NCI-H526 treated with DMSO at 0.1 percent for 48 hours (cell line): ENCODE data around the gene TMEM205.
"Not testable (repeated sequence)": the region's sequence is repeated elsewhere in the genome, so short reads cannot be mapped to it uniquely, and the experiment has no call there.

Source experiments
- DNase-seq: peaks from one replicate; lab custom pipeline; 2025; lab: John Stamatoyannopoulos, UW

The TMEM205 gene

GRCh38 chr19:11339254-11340098 is 6.6 kb downstream of the TMEM205 start, which contains the start of gene RAB3D:
RAB3D (minus strand) TSS chr19:11339657; CDS start chr19:11337399, 2,258 bp downstream.
- peak; percentile 21 for DNase-seq

DNA sequence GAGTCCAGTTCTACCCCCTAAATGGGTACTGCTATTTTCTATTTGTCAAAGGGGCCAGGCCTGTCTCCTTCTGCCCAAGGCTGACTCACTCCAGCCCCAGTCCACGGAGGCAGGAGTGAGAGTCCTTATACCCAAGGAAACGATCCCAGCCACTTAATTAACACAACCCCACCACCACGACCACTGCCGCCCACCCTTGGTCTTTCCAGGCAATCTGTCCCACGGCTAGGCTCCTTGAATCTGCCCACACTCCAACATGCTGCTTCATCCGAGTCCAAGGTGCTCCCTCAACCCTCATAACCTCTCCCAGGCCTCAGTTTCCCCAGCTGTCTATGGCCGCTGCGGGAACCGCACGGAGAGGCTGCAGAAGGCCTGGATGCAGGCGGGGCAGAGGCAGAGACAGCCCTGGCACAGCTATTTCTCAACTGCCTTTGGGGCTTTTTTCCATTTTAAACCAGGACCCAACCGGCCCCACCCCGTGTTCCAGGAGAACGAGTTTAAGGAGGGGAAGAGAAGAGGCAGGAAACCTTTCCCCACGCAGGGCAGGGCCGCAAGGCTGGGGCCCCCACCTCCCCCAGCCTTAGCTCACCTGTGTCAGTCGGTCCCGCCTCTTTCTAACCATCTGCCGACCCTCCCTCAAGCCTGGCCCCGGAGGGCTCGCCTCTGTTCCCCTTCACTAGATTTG is 7.4 kb downstream of the TMEM205 start:
- no peak for DNase-seq

GRCh38 chr19:11338121-11338520 is 7.9 kb downstream of the TMEM205 start:
- DNase-seq = no peak

- DNase-seq = no peak
These were observed 9.0 kb downstream of the TMEM205 start for GRCh38 chr19:11337080-11337479.

DNA sequence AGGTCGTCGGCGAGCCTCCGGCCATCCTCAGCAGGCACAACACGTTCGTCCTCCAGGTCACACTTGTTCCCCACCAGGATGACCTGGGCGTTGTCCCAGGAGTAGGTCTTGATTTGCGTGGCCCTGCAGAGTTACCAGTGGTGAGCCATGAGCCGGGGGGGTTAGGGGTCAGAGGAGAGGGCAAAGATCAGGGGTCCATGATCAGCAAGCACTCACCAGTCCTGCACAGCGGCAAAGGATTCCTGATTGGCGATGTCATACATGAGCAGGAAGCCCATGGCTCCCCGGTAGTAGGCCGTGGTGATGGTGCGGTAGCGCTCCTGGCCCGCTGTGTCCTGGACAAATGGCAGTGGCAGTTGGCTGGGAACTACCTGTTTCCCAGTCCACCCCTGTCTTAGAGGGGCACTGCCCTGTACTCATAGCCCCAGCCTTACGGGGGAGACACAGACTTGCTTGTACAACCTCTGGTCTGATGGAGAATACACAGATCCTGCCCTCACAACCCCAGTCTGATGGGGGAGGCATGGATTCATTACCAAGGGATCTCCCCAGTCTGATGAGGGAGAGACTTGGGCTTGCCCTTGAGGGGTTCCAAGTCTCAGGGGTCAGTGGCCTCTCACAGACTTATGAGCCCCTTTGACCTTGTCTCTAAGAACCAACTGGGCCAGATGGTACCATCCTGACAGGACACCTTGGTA is 10.5 kb downstream of the TMEM205 start:
- DNase-seq = no peak

DNA sequence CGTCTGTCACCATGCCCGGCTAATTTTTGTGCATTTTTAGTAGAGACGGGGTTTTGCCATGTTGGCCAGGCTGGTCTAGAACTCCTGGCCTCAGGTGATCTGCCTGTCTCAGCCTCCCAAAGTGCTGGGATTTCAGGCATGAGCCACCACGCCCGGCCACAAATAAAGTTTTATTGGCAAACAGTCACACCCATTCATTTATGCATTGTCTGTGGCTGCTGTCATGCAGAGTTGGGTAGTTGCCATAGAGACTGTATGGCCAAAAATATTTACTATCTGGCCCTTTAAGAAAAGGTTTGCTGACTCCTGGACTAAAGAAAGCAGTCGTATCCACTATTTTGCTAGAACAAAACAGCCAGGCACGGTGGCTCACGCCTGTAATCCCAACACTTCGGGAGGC is 12.2 kb downstream of the TMEM205 start:
- DNase-seq = not testable (repeated sequence)

DNA sequence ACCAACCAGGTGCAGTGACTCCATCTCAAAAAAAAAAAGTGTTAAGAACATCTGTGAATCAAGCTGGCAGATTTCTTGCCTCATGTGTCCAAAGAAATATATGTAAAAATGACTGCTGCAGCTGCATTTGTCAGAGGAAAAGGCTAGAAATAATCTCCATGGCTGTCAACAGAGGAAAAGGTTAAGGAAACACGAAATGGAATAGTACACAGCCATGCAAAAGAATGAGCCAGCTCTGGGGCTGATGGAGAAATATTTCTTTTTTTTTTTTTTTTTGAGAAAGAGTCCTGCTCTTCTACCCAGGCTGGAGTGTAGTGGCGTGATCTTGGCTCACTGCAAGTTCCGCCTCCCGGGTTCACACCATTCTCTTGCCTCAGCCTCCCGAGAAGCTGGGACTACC is 13.2 kb downstream of the TMEM205 start:
- no peak for DNase-seq

DNA sequence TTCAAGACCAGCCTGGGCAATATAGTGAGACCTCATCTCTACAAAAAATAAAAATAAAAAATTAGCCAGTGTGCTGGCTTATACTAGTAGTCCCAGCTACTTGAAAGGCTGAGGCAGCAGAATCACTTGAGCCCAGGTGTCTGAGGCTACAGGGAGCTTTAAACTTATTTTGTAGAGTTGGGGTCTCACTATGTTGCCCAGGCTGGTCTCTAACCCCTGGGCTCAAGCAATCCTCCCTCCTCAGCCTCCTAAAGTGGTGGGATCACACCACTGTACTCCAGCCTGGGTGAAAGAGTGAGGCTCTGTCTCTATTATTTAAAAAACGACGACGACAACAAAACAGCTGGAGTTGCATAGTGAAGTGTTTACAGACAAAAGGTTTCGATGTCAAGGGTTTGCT is 14.6 kb downstream of the TMEM205 start:
- no peak for DNase-seq

GRCh38 chr19:11330127-11330526 is 15.9 kb downstream of the TMEM205 start:
- no peak for DNase-seq

- DNase-seq = no peak
These were observed 20.5 kb downstream of the TMEM205 start for GRCh38 chr19:11325544-11325943.

- no peak for DNase-seq
These were observed 21.2 kb downstream of the TMEM205 start for GRCh38 chr19:11324748-11325389.

- DNase-seq = no peak
These were observed 21.9 kb downstream of the TMEM205 start for GRCh38 chr19:11324079-11324661.

- no peak for DNase-seq
These were observed 22.4 kb downstream of the TMEM205 start for GRCh38 chr19:11323601-11324078.

DNA sequence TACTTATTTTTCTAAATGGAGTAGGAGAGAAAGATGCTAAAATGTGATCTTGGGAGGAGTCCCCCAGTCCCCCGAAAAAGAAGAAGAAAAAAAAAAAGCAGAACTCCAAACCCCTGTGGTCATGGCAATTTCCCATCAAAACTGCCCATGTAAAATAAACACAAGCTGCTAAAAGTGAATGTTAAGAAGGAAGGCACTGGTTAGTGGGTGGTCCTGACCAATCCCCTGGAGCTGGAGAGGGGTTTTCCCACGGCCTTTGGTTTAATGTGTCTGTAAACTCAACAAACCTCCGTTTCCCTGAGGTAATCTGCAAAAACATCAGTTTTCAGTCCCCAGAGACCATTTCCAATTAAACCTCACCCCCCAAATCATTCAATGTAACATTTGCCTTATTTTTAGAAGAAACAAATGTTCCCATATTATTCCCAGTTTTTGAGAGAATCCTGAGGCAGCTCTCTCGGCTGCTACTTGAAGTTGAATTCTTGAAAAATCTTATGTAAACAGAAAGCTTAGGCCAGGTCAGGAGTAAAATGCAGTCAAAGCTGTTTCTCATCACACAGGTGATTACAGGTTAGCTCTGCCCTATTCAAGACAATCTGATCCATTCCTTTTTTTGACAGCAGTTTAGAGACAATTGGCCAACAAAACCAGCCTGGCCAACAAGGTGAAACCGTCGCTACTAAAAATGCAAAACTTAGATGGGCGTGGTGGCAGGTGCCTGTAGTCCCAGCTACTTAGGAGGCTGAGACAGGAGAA is 23.6 kb downstream of the TMEM205 start:
- no peak for DNase-seq

DNA sequence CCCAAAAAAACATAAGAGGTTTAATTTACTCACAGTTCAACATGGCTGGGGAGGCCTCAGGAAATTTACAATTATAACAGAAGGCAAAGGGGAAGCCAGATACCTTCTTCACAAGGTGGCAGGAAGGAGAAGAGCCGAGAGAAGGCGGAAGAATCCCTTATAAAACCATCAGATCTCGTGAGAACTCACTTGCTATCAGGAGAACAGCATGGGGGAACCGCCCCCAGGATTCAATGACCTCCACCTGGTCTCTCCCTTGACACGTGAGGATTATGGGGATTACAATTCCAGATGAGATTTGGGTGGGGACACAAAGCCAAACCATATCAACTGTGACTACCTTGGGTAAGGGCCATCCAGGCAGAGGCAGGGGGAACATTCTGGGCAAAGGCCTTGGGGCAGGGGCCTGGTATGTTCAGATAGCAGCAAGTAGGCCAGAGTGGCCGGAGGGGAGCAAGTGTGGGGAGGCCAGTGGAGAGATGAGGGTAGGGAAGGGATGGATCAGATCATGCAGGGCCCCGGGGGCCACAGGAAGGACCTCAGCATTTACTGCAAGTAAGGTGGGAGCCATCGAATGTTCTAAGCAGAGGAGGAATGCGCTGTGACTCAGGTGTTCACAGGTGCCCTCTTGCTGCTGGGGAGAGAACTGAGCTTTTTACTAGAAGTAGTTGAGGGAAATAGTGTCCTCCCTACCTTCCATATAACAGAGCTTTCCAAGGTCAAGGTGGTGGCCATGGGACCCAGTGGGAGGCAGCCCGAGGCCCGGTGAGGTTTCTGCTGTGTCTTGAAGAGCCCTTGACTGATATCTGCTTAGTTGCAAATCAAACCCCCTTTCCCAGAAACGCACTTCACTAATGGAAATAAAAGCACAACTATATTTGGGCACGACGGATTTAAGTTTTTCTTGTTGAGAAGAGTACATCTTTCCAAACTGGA is 24.6 kb downstream of the TMEM205 start:
- no peak for DNase-seq

DNA sequence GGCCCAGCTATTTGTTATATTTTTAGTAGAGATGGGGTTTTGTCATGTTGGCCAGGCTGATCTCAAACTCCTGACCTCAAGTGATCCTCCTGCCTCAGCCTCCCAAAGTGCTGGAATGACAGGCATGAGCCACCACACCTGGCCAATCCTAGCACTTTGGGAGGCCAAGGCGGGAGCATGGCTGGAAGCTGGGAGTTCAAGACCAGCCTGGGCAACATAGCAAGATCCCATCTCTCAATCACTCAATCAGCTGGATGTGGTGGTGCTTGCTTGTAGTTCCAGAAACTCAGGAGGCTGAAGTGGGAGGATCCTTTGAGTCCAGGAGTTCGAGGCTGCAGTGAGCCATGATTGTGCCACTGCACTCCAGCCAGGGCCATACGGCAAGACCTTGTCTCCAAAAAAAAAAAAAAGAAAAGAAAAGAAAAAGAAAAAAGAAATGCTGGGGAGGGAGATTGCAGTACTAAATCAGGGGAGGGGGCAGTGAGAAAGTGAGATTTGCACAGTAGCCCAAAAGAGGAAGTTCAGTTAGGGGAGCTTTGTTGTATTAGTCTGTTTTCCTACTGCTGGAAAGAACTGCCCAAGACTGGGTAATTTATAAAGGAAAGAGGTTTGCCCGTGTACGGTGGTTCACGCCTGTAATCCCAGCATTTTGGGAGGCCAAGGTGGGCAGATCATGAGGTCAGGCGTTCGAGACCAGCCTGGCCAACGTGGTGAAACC is 25.6 kb downstream of the TMEM205 start:
- DNase-seq = not testable (repeated sequence)

DNA sequence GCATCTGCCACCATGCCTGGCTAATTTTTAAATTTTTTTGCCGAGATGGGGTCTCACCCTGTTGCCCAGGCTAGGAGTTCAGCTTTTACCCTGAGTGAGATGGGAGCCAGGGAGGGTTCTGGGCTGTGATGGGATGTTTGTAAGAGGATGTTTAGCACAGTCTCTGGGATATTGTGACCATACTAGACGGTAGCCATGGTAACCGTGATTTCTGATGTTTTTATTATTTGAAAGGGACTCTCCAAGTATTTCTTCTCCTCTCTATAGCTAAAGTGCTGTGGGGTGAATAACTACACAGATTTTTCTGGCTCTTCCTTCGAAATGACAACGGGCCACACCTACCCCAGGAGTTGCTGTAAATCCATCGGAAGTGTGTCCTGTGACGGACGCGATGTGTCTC is 39.7 kb downstream of the TMEM205 start:
- DNase-seq = no peak

GRCh38 chr19:11304936-11305335 is 41.1 kb downstream of the TMEM205 start:
- DNase-seq = no peak

- DNase-seq = no peak
These were observed 45.3 kb downstream of the TMEM205 start for GRCh38 chr19:11300811-11301120.
